NCI-H1105 treated with DMSO at 0.1 percent for 48 hours (cell line): Measurements from ENCODE around the gene TMEM143.
A peak's percentile ranks its signal among the peaks of the same experiment; 100 is the strongest.
"Not testable (repeated sequence)": the region's sequence is repeated elsewhere in the genome, so short reads cannot be mapped to it uniquely, and the experiment has no call there.

ENCODE experiments used
- DNase-seq: peaks from one replicate; lab custom pipeline; 2025; lab: John Stamatoyannopoulos, UW

TMEM143 gene

GRCh38 chr19:48391100-48392005 lies 27.6 kb upstream of the TMEM143 start, which contains the start of gene KDELR1:
TSS of gene KDELR1 (minus strand) at chr19:48391551. CDS start at chr19:48391358, 193 bp downstream.
- DNase-seq: peak; percentile 63

DNA sequence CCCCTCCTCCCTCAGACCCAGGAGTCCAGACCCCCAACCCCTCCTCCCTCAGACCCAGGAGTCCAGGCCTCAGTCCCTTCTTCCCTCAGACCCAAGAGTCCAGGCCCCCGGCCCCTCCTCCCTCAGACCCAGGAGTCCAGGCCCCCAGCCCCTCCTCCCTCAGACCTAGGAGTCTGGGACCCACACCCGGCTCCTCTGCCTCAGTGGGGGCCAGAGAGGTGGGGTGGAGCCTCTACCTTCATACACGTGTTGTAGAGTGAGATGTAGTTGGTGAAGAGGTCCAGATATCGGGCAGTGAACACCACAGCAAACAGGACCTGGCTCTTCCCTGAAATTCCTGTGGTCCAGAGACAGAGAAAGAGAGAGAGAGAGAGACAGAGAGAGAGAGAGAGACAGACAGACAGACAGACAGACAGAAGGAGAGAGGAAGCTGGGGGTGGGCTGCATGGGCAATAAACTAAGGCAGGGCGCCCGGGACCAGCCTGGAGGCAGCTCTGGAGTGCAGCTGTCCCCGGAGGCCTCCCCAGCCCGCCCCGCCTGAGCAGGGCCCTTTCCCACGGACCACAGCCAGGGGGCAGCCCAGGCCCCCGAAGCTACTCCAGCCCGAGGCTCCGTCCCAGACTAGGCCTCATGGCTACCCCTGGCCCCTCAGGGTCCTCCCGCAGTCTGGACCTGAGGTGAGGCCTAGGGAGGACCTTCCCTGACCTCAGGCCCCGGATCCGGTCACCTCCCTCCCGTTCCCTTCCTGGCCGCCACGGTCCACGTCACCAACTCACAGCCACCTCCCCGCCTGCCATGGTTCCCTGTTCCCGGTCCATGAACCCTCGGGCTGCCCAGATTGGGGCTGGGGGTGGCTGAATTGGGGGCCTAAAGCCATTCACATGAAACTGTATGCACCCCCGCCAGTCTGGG lies 26.7 kb upstream of the TMEM143 start:
- DNase-seq: peak; percentile 37

DNA sequence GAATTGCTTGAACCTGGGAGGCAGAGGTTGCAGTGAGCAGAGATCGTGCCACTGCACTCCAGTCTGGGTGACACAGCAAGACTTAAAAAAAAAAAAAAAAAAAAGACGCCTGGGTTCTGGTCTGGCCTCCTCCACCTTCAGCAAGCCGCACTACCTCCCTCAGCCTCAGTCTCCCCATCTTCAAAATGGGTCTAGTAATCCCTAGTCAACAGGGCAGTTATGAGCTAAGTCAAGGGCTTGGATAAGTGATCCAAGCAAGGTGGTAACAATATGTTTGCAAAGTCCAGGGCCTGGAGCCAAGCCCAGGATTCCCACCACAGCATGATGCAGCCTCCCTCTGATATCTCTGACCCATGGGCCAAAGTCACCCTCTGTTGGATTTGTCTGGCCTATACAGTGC lies 23.2 kb upstream of the TMEM143 start:
- no peak for DNase-seq

- no peak for DNase-seq
Measured at GRCh38 chr19:48385461-48386087, 21.8 kb upstream of the TMEM143 start.

DNA sequence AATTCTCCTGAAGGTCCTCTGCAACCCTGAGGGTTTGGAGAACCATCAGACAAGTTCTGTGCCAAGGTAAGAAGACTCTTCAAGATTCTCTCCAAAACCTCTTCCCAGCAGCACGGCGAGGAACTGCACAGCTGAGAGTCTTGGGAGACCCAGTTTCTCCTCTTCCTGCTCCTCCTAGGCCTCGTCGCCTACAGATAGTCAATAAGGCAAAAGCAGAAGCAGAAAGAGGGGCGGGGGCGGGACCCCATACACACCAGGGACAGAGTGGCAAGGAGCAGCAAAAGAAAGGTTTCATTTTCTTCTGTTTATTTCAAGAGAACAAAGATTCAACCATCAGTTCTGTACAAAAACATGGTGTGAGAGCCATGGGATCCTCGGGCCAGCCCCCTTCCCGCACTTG lies 18.5 kb upstream of the TMEM143 start:
- DNase-seq: no peak

DNA sequence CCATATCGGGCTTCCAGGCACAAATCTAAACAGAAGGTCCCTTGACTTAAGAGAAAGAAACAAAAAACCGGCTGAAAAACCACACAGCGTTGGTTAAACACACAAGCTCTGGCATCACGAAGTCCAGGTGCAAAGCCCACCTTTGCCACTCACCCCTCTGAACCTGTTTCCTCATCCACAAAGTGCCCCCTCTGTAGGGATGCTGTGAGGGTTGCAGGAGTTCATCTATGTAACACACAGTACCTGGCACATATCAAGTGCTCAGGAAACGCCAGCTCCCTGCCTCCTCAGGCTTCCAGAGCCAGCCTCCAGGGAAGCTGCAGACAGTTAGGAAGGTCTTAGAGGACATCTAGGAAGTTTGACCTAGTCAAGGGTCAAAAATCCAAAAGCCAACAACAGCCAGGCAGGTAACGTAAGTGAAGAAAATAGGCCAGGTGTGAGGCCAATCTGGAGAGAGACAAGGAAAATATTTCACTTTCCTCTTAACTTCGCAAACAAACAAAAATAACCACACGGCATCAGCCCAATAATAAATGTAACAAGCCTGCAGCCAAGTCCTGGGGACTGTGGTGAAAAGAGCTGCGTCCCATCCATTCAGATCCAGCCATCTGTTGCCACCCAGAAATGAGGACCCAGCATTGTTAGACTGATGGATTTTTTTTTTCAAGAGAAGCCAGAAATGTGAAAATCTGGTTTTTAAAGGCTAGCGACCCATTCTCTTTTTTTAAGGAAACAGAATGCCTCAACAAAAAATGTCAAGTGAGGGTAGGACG lies 17.6 kb upstream of the TMEM143 start:
- no peak for DNase-seq

DNA sequence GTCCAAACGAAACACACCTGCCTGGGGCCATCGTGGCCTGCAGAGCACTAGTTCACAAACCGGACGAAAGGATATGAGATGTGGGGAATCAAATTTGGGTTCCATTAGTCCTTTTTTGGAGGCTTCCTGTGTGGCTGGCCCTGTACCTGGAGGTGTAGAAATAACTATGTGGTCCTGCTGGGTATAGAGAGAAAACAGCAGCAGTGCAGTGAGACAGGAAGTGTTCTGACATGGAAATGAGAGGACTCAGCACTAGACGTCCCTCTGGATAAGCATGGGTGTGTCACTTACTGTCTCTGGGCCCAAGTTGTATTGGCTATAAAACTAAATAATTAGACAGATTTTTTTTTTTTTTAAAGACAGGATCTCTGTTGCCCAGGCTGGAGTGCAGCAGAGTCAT lies 15.3 kb upstream of the TMEM143 start:
- no peak for DNase-seq

DNA sequence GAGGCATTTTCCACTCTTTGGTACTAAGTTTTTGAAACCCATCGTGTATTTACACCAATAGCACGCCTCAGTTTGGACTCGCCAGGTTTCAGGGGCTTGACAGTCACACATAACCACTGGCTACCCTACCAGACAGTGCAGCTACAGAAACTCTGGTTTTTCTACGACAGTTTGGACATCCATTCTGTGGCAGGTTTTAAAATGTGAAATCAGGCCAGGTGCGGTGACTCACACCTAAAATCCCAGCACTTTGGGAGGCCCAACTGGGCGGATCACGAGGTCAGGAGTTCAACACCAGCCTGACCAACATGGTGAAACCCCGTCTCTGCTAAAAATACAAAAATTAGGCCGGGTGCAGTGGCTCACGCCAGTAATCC lies 14.4 kb upstream of the TMEM143 start:
- DNase-seq: no peak

DNA sequence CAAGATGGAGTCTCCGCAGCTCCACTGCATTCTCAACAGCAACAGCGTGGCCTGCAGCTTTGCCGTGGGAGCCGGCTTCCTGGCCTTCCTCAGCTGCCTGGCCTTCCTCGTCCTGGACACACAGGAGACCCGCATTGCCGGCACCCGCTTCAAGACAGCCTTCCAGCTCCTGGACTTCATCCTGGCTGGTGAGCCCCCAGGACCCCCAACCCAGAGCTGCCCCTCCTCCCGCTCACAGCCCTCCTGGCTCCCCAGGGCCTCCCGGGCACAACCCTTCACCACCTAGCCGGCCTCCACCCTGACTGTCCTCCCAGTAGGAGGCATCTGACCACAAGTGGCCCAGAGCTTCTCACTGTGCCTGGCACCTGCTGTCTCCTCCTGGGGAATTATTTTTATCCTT lies 9.8 kb upstream of the TMEM143 start:
- no peak for DNase-seq

DNA sequence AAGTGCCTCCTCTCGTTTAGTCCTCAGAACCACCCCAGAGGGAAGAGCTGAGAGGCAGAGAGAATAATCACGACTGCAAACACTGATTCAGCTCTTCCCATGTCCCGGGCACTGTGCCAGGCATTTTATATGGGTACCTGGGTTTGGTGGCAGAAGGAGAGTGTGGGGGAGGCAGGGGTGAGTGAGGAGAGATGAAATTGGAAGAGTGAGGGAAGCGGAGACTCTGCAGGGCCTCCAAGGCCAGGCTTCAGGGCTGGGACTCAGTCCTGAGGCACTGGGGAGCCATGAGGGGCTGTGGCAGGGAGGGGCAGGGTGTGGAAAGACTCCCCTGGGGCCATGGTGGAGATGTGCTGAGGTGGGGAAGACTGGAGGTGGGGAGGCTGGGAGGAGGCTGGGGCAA lies 9.2 kb upstream of the TMEM143 start:
- peak; percentile 80 for DNase-seq

DNA sequence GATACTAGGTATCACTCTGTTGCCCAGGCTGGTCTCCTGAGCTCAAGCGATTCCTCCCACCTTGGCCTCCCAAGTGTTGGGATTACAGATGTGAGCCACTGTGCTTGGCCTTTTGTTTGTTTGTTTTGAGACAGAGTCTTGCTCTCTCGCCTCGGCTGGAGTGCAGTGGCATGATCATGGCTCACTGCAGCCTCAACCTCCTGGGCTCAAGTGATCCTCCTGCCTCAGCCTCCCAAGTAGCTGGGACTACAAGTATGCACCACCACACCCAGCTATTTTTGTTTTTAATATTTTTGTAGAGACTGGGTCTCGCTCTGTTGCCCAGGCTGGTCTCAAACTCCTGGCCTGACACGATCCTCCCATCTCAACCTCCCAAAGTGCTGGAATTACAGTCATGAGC lies 8.0 kb upstream of the TMEM143 start:
- DNase-seq: not testable (repeated sequence)

- no peak for DNase-seq
Measured at GRCh38 chr19:48371367-48371766, 7.6 kb upstream of the TMEM143 start.

- no peak for DNase-seq
Measured at GRCh38 chr19:48370955-48371354, 7.2 kb upstream of the TMEM143 start.

DNA sequence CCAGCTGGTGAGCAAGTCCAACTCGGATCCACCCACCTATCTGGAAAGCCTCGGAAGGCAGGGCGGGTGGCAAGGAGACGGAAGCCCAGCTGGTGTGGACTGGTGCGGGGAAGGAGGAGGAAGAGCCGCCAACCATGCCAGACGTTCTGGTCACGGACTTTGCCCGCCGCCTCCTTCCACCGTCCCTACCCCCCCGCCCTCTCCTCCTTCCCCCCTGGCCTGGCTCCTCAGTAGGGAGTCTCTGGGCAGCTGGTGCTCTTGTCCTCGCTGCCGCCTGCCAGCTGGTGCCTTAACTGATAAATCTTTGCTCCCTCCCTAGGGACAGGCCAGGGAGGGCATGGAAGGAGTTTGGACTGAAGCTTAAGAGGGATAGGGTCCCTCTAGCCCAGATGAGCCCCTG lies 5.2 kb upstream of the TMEM143 start:
- no peak for DNase-seq

GRCh38 chr19:48367855-48368254 lies 4.1 kb upstream of the TMEM143 start:
- DNase-seq: no peak

DNA sequence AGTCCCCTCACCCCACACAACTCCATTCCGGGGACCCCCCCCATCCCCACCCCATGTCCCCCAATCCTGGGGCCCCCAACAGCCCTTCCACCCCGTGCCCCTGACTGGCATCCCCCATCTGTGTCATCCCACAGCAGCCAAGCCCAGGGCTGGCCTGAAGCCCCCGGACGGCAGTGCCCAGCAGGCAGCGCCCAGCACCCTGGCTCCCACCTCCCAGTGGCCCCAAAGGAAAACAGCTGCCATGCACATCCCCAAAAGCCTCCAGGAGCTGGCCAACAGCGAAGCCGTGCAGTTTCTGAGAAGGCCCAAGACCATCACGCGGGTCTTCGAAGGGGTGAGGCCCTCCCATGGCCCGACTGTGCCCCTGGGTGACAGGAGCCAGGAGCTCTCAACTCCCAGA lies 1.9 kb upstream of the TMEM143 start:
- DNase-seq: no peak

GRCh38 chr19:48364598-48365348 lies 1.0 kb upstream of the TMEM143 start:
- no peak for DNase-seq

DNA sequence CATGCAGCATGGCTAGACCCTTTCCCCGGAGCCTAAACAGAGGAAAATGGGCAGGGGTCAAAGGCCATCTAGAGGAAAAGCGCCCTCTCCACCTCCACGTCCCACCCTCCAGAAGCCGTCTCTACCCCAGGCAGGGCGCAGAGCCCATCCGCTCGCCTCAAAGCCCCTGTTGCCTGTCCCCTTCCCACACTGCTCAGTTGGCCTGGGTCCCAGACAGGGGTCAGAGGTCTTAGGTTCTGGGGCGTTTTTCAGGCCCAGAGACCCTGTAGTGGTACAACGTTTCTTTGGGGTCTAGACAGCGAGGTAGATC lies 285 bp downstream of the TMEM143 start:
- DNase-seq: no peak

- DNase-seq: peak; percentile 97
Measured at GRCh38 chr19:48362716-48363499, 832 bp downstream of the TMEM143 start.

DNA sequence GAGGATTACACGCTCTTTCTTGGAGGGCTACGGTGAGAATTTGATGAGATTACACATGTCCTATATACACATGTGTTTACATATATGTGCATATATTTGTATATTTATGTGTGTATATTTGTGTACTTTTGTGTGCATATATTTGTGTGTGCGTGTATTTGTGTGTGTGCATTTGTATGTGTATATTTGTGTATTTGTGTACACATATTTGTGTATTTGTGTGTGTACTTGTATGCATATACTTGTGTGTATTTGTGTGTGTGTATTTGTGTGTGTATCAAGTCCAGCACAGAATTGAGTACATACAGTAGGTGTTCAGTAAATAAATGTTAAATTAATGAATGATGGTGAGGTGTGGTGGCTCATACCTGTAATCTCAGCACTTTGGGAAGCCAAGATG lies 1.8 kb downstream of the TMEM143 start:
- no peak for DNase-seq
